GM12801 (cell line): ENCODE data around the gene RASA4B.

Source experiments
- CTCF ChIP-seq: IDR thresholded peaks from one replicate; pipeline ENCODE4 v1.5.1; 2011; ENCODE audit warnings: control low read depth; ENCODE audit not compliant: insufficient read length; ENCODE audit errors: extremely low read depth

Gene RASA4B

GRCh38 chr7:102446387-102447156 is 71.0 kb downstream of the RASA4B start:
- no peak for TF ChIP-seq CTCF

GRCh38 chr7:102445674-102446071 is 71.9 kb downstream of the RASA4B start:
- no peak for TF ChIP-seq CTCF

GRCh38 chr7:102444961-102445673 is 72.5 kb downstream of the RASA4B start:
- no peak for TF ChIP-seq CTCF

- TF ChIP-seq CTCF: no peak
Observed at GRCh38 chr7:102439963-102440795, 77.4 kb downstream of the RASA4B start.

GRCh38 chr7:102436118-102436517 is 81.5 kb downstream of the RASA4B start:
- no peak for TF ChIP-seq CTCF

- TF ChIP-seq CTCF: no peak
Observed at GRCh38 chr7:102434039-102434486, 83.5 kb downstream of the RASA4B start.
